ENCODE results near the gene MCTP2. TPM values are rescaled to one million over a fixed set of nuclear protein-coding genes. Genes with fewer than 3 reads are reported as not detected.

MCTP2 gene
- total RNA-seq, 4 donors from 2014 or later: 1.5 to 10.3 (median 5.7) TPM

DNA sequence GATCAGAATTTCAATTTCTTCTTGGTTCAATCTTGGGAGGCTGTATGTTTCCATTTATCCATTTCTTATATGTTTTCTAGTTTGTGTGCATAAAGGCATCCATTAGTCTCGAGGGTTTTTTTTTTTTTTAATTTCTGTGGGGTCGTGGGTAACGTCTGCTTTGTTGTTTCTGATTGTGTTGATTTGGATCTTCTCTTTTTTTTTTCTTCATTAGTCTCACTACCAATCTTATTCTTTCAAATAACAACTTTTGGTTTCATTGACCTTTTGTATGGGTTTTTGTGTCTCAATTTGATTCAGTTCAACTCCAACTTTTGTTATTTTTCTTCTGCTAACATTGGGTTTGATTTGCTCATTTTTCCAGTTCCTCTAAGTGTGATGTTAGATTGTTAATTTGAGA, 48.9 kb downstream of the MCTP2 start:
- TF ChIP-seq POLR2A (IDR thresholded peaks at IDR 0.05): no peak
- TF ChIP-seq, protein P1, sequence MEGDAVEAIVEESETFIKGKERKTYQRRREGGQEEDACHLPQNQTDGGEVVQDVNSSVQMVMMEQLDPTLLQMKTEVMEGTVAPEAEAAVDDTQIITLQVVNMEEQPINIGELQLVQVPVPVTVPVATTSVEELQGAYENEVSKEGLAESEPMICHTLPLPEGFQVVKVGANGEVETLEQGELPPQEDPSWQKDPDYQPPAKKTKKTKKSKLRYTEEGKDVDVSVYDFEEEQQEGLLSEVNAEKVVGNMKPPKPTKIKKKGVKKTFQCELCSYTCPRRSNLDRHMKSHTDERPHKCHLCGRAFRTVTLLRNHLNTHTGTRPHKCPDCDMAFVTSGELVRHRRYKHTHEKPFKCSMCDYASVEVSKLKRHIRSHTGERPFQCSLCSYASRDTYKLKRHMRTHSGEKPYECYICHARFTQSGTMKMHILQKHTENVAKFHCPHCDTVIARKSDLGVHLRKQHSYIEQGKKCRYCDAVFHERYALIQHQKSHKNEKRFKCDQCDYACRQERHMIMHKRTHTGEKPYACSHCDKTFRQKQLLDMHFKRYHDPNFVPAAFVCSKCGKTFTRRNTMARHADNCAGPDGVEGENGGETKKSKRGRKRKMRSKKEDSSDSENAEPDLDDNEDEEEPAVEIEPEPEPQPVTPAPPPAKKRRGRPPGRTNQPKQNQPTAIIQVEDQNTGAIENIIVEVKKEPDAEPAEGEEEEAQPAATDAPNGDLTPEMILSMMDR (IDR thresholded peaks at IDR 0.05): no peak
- no peak for TF ChIP-seq POLR2AphosphoS5 (IDR thresholded peaks at IDR 0.05)
- TF ChIP-seq EP300 (IDR thresholded peaks at IDR 0.05): no peak

DNA sequence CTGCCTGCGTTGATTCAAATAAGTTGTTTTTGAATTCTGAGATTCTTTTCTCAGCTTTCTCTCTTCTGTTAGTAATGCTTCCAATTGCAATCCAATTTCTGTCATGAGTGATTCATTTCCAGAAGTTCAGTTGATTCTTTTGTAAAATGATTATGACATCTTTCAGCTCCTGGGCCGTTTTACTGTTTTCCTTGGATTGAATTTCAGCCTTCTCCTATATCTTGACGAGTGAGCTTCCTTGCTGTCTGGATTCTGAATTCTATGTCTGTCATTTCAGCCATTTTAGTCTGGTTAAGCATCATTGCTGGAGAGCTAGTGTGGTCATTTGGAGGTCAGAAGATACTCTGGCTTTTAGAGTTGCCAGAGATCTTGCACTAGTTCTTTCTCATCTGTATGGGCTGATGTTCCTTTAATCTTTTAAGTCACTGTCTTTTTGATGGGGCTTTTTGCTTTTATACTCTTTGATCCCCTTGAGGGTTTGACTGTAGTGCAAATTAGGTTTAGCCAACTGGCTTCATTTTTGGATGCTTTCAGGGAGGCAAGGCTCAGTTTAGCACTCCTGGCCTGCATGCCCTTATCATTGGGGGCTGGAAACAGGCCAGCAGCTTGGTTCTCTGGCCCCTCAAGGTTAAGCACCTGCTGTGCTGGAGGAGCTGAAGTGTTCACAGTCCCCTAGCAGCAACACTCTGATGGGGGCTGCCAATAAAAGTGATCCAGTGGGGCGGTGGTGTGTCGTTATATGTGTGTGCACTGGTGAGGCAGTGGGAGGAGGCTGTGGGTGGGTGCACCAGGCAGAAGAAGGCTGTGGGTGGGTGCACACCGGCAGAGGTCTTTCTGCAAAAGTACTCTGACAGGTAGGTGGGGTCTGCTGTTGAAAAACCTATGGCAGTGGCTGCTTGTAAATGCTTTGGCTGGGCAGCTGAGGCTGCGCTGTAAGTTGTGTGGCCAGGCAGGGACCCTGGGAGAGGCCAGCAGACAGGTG, 51.2 kb downstream of the MCTP2 start:
- no peaks in the 10 kb centered on the region for H3K27me3 ChIP-seq
- H3K4me3 ChIP-seq: no peak overlapping the region
- peaks cover 0 to 7% (median 0%) of the 10 kb centered on the region in 3 donors for H3K9me3 ChIP-seq
- H3K36me3 ChIP-seq: no peaks in the 10 kb centered on the region
- H3K4me1 ChIP-seq: no peaks in the 10 kb centered on the region
- H3K27ac ChIP-seq: no peak overlapping the region
- TF ChIP-seq POLR2AphosphoS5 (IDR thresholded peaks at IDR 0.05) (no peak), POLR2A (IDR thresholded peaks at IDR 0.05) (no peak), EP300 (IDR thresholded peaks at IDR 0.05) (no peak)
- TF ChIP-seq, protein P1 (IDR thresholded peaks at IDR 0.05): no peak
- ATAC-seq: no peak
- 47 to 64% methylated on average over 3 of the region's 7 CpGs for WGBS, 2 donors (ENCODE audit: low coverage in 1 of 2)

More for the DNA sequence above, 48.9 kb downstream of the MCTP2 start:
- Histone ChIP-seq H3K4me3 (no peak overlapping the region), H3K27me3 (no peaks in the 10 kb centered on the region), H3K4me1 (no peaks in the 10 kb centered on the region), H3K9me3 (peaks cover 0 to 7% (median 0%) of the 10 kb centered on the region in 3 donors), H3K36me3 (no peaks in the 10 kb centered on the region), H3K27ac (no peak overlapping the region)
- ATAC-seq: no peak
- WGBS, 2 donors (ENCODE audit: low coverage in 1 of 2): 68 to 90% methylated on average over 3 of the region's 3 CpGs

DNA sequence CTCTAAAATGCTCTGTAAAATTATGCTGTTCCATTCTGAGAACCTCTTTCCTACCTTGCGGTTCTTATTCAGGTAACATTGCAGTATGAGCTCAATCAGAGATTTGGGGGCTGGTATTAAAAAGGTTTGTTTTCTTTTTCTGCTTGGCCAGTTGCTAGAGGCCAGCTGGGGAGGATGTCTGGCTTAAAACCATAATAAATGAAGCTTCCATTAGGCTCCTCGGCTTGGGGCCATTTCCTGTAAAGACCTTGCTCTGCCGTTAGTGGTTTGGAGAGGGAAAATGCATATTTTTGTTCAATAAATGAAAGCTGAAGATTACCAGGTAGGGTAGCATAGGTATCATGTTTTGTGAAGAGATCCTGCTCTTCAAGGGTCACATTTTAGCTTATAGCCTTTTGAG, 55.2 kb downstream of the MCTP2 start:
- H3K4me3 ChIP-seq: no peak overlapping the region
- no peak for ATAC-seq
- H3K9me3 ChIP-seq: peaks cover 0 to 9% (median 0%) of the 10 kb centered on the region in 3 donors
- H3K36me3 ChIP-seq: no peaks in the 10 kb centered on the region
- no peaks in the 10 kb centered on the region for H3K27me3 ChIP-seq
- no peak overlapping the region for H3K27ac ChIP-seq
- WGBS, 2 donors (ENCODE audit: low coverage in 1 of 2): 16 to 22% methylated on average over 3 of the region's 3 CpGs
- TF ChIP-seq, protein P1 (IDR thresholded peaks at IDR 0.05): no peak
- no peak for TF ChIP-seq POLR2A (IDR thresholded peaks at IDR 0.05)
- TF ChIP-seq EP300 (IDR thresholded peaks at IDR 0.05): no peak
- no peak for TF ChIP-seq POLR2AphosphoS5 (IDR thresholded peaks at IDR 0.05)
- no peaks in the 10 kb centered on the region for H3K4me1 ChIP-seq

DNA sequence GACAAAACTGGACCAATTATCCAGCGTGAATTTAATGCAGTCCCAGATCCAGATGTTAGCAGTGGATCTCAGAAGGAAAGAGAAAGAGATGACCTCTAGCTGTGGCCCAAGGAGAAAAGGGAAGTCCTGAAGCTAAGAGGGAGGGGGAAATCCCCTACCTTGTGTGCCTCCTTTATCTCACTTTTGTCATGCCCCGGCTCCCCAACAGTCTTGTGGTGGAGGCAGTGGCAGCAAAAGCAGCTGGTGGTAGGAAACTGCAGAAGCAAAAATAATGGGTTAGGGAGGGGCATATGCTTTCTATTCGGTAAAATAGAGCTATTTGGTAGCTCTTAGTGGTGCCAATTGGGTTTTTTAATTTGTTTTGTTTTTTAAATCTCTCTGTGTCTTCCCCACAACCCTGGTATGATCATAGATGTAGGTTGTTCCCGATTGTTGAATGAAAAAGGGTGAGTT, 56.5 kb downstream of the MCTP2 start:
- H3K4me1 ChIP-seq: no peaks in the 10 kb centered on the region
- no peaks in the 10 kb centered on the region for H3K27me3 ChIP-seq
- no peak overlapping the region for H3K4me3 ChIP-seq
- peaks cover 0 to 5% (median 0%) of the 10 kb centered on the region in 3 donors for H3K9me3 ChIP-seq
- H3K36me3 ChIP-seq: no peaks in the 10 kb centered on the region
- TF ChIP-seq, protein P1 (IDR thresholded peaks at IDR 0.05): no peak
- TF ChIP-seq EP300 (IDR thresholded peaks at IDR 0.05) (no peak), POLR2AphosphoS5 (IDR thresholded peaks at IDR 0.05) (no peak), POLR2A (IDR thresholded peaks at IDR 0.05) (no peak)
- no peak for ATAC-seq
- no peak overlapping the region for H3K27ac ChIP-seq
- WGBS, 2 donors (ENCODE audit: low coverage in 1 of 2): 67 to 70% methylated on average over 2 to 4 of the region's 4 CpGs
